Smooth muscle cell (in vitro differentiated cells): ENCODE data around the gene HLF. TPM values are rescaled to one million over a fixed set of nuclear protein-coding genes. Genes with fewer than 3 reads are reported as not detected.

ENCODE experiments used
- DNase-seq: peaks from one replicate; lab custom pipeline; 2025; ENCODE audit not compliant: unreplicated experiment; lab: John Stamatoyannopoulos, UW
- H2AFZ ChIP-seq: fragments of 200-600 bp; sonication (generic); 2 replicates; pipeline ENCODE4 v1.6.0; 2016; ENCODE audit warnings: antibody characterized with exemption, low read depth, mild to moderate bottlenecking
- H3F3A ChIP-seq: fragments of 200-600 bp; sonication (generic); 2 replicates; pipeline ENCODE4 v1.6.0; 2017; ENCODE audit warnings: antibody characterized with exemption, low read depth
- H3K27ac ChIP-seq: fragments of 200-600 bp; sonication (generic); 2 replicates; pipeline ENCODE4 v1.5.1; 2016; ENCODE audit warnings: low read depth, mild to moderate bottlenecking
- H3K27me3 ChIP-seq: fragments of 200-600 bp; sonication (generic); 2 replicates; pipeline ENCODE4 v1.6.1; 2016; ENCODE audit warnings: low read depth, mild to moderate bottlenecking
- H3K36me3 ChIP-seq: fragments of 200-600 bp; sonication (generic); 2 replicates; pipeline ENCODE4 v1.5.1; 2016; ENCODE audit warnings: low read depth
- H3K4me1 ChIP-seq: fragments of 200-600 bp; sonication (generic); 2 replicates; pipeline ENCODE4 v1.5.1; 2016; ENCODE audit warnings: low read depth
- H3K4me2 ChIP-seq: fragments of 200-600 bp; sonication (generic); 2 replicates; pipeline ENCODE4 v1.6.0; 2016; ENCODE audit warnings: mild to moderate bottlenecking
- H3K4me3 ChIP-seq: fragments of 200-600 bp; sonication (generic); 2 replicates; pipeline ENCODE4 v1.5.1; 2016; ENCODE audit warnings: mild to moderate bottlenecking
- H3K79me2 ChIP-seq: fragments of 200-600 bp; sonication (generic); 2 replicates; pipeline ENCODE4 v1.6.0; 2016; ENCODE audit warnings: low read depth, mild to moderate bottlenecking
- H3K9ac ChIP-seq: fragments of 200-600 bp; sonication (generic); 2 replicates; pipeline ENCODE4 v1.6.0; 2016; ENCODE audit warnings: low read depth
- H3K9me3 ChIP-seq: fragments of 200-600 bp; sonication (generic); replicated peaks from 2 replicates; pipeline ENCODE4 v1.5.1; 2016; ENCODE audit warnings: low read depth
- H4K20me1 ChIP-seq: fragments of 200-600 bp; sonication (generic); 2 replicates; pipeline ENCODE4 v1.6.0; 2016; ENCODE audit warnings: low read depth
- WGBS: methylation state at CpG from one replicate; pipeline ENCODE4 v1.1.7; 2016; ENCODE audit warnings: low lambda C conversion rate; 5-methylcytosine and 5-hydroxymethylcytosine counted together
- polyA plus RNA-seq: library from polyadenylated mRNA; unstranded; fragments of >200 nt; fragmentation: Nextera tagmentation; extraction: Ambion mirVana; gene quantifications from 2 replicates; pipeline ENCODE4 v1.2.1, GENCODE V29; 2016
- total RNA-seq: library from RNA; depleted of rRNA; stranded (reverse); fragments of >200 nt; gene quantifications from 2 replicates; pipeline ENCODE4 v1.2.3, GENCODE V29; 2014
- TF ChIP-seq, protein P1 (sequence below): fragments of 200-600 bp; sonication (generic); IDR thresholded peaks from 2 replicates; pipeline ENCODE4 v1.5.1; 2017; ENCODE audit warnings: borderline replicate concordance, mild to moderate bottlenecking, antibody characterized with exemption; ENCODE audit not compliant: insufficient read depth, poor library complexity, severe bottlenecking

Gene HLF
- total and polyA plus RNA-seq, 2 experiments from 2014 or later: 0.19 TPM; not detected in 1

GRCh38 chr17:55286681-55287589 is 22.2 kb downstream of the HLF start:
- DNase-seq: no peak
- H3K27me3 ChIP-seq: peaks cover 3% of the 10 kb centered on the region
- H2AFZ ChIP-seq: no peak overlapping the region

DNA sequence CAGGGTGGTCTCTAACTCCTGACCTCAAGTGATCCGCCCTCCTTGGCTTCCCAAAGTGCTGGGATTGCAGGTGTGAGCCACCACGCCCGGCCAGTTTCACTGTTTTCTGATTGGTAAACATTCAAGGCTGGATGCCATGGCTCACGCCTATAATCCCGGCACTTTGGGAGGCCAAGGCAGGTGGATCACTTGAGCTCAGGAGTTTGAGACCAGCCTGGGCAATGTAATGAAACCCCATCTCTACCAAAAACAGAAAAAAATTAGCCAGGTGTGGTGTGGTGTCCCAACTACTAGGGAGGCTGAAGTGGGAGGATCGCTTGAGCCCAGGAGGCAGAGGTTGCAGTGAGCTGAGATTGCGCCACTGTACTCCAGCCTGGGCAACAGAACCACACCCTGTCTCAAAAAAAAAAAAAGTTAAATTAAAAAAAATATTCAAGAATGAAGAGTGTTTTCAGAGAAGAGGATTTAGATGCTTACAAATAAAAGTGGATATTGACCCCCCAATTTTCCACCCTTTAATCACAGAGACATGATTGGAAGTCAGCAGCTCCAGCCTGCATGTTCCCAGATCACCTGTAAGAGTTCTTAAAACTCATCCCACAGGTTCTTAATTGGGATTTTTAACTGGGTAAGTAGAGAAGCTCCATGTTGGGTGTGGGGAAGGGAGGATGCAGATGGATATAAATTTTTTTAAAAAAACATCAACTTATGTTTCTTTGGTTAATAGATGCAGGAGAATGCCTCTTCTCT is 23.8 kb downstream of the HLF start:
- H4K20me1 ChIP-seq: no peaks in the 10 kb centered on the region

More at GRCh38 chr17:55286681-55287589, 22.2 kb downstream of the HLF start:
- no peaks in the 10 kb centered on the region for H3K79me2 ChIP-seq
- no peaks in the 10 kb centered on the region for H3K9me3 ChIP-seq
- TF ChIP-seq, protein P1, sequence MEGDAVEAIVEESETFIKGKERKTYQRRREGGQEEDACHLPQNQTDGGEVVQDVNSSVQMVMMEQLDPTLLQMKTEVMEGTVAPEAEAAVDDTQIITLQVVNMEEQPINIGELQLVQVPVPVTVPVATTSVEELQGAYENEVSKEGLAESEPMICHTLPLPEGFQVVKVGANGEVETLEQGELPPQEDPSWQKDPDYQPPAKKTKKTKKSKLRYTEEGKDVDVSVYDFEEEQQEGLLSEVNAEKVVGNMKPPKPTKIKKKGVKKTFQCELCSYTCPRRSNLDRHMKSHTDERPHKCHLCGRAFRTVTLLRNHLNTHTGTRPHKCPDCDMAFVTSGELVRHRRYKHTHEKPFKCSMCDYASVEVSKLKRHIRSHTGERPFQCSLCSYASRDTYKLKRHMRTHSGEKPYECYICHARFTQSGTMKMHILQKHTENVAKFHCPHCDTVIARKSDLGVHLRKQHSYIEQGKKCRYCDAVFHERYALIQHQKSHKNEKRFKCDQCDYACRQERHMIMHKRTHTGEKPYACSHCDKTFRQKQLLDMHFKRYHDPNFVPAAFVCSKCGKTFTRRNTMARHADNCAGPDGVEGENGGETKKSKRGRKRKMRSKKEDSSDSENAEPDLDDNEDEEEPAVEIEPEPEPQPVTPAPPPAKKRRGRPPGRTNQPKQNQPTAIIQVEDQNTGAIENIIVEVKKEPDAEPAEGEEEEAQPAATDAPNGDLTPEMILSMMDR: no peak
- H3K36me3 ChIP-seq: no peaks in the 10 kb centered on the region
- WGBS: 81% methylated on average over 3 of the region's 3 CpGs
- H3K4me1 ChIP-seq: no peaks in the 10 kb centered on the region
- no peak overlapping the region for H3K4me3 ChIP-seq
- H3K27ac ChIP-seq: no peak overlapping the region
- H3F3A ChIP-seq: no peaks in the 10 kb centered on the region
- H3K9ac ChIP-seq: no peak overlapping the region
- no peak overlapping the region for H3K4me2 ChIP-seq
- H4K20me1 ChIP-seq: no peaks in the 10 kb centered on the region

GRCh38 chr17:55289106-55289446 is 24.3 kb downstream of the HLF start:
- H3K79me2 ChIP-seq: no peaks in the 10 kb centered on the region
- H3K4me1 ChIP-seq: no peaks in the 10 kb centered on the region
- WGBS: 55% methylated on average over 1 of the region's 1 CpG
- H3K4me2 ChIP-seq: no peak overlapping the region
- DNase-seq: no peak
- no peak overlapping the region for H3K9ac ChIP-seq
- no peaks in the 10 kb centered on the region for H3K36me3 ChIP-seq
- H3K4me3 ChIP-seq: no peak overlapping the region
- no peaks in the 10 kb centered on the region for H3K9me3 ChIP-seq
- H3F3A ChIP-seq: no peaks in the 10 kb centered on the region
- TF ChIP-seq, protein P1: no peak
- H3K27me3 ChIP-seq: no peaks in the 10 kb centered on the region
- H4K20me1 ChIP-seq: no peaks in the 10 kb centered on the region
- no peak overlapping the region for H2AFZ ChIP-seq
- H3K27ac ChIP-seq: no peak overlapping the region

More for the DNA sequence above, 23.8 kb downstream of the HLF start:
- no peaks in the 10 kb centered on the region for H3K27me3 ChIP-seq
- TF ChIP-seq, protein P1: no peak
- no peak overlapping the region for H3K27ac ChIP-seq
- H3K4me2 ChIP-seq: no peak overlapping the region
- no peaks in the 10 kb centered on the region for H3K79me2 ChIP-seq
- H3K36me3 ChIP-seq: no peaks in the 10 kb centered on the region
- H3F3A ChIP-seq: no peaks in the 10 kb centered on the region
- WGBS: 93% methylated on average over 7 of the region's 7 CpGs
- H3K9me3 ChIP-seq: no peaks in the 10 kb centered on the region
- H3K9ac ChIP-seq: no peak overlapping the region
- DNase-seq: no peak
- no peaks in the 10 kb centered on the region for H3K4me1 ChIP-seq
- H2AFZ ChIP-seq: no peak overlapping the region
- H3K4me3 ChIP-seq: no peak overlapping the region
